HepG2 (cell line): ENCODE results near the gene NDUFV1. TPM values are rescaled to one million over a fixed set of nuclear protein-coding genes. Genes with fewer than 3 reads are reported as not detected.

ENCODE experiments used
- BHLHE40 ChIP-seq: IDR thresholded peaks from 2 replicates; pipeline ENCODE4 v1.6.1; 2011; ENCODE audit warnings: low read length, improper control_type of control experiment
- CREBL2 ChIP-seq: sonication (generic); formaldehyde crosslinking; IDR thresholded peaks from 2 replicates; pipeline ENCODE4 v1.8.1; 2023; ENCODE audit warnings: missing genetic modification reagents, mild to moderate bottlenecking, borderline replicate concordance
- HNRNPL ChIP-seq: fragments of 200-400 bp; formaldehyde crosslinking; IDR thresholded peaks from 2 replicates; pipeline ENCODE4 v1.6.1; 2017; ENCODE audit warnings: mild to moderate bottlenecking, low read depth, low read length
- MTA3 ChIP-seq: sonication (generic); formaldehyde crosslinking; IDR thresholded peaks from 2 replicates; pipeline ENCODE4 v1.4.0; 2020; ENCODE audit warnings: missing genetic modification reagents
- PBX3 ChIP-seq: sonication (generic); formaldehyde crosslinking; IDR thresholded peaks from 2 replicates; pipeline ENCODE4 v1.8.1; 2023; ENCODE audit warnings: missing genetic modification reagents, inconsistent platforms, borderline replicate concordance
- TEF ChIP-seq: sonication (generic); formaldehyde crosslinking; IDR thresholded peaks from 2 replicates; pipeline ENCODE4 v1.5.0; 2020; ENCODE audit warnings: missing genetic modification reagents
- TGIF2 ChIP-seq: IDR thresholded peaks from 2 replicates; pipeline ENCODE4 v1.6.1; 2016; ENCODE audit warnings: control low read depth, missing compliant biosample characterization
- ZKSCAN8 ChIP-seq: IDR thresholded peaks from 2 replicates; pipeline ENCODE4 v1.6.1; 2016; ENCODE audit warnings: borderline replicate concordance, missing genetic modification reagents, missing compliant biosample characterization
- ZNF383 ChIP-seq: sonication (generic); formaldehyde crosslinking; IDR thresholded peaks from 2 replicates; pipeline ENCODE4 v1.4.0; 2020; ENCODE audit warnings: missing genetic modification reagents, mild to moderate bottlenecking, borderline replicate concordance
- ZNF407 ChIP-seq: sonication (generic); formaldehyde crosslinking; IDR thresholded peaks from one replicate; pipeline ENCODE4 v1.5.1; 2020; ENCODE audit warnings: mild to moderate bottlenecking, missing genetic modification reagents; ENCODE audit errors: not compliant biosample characterization
- ZNF546 ChIP-seq: sonication (generic); formaldehyde crosslinking; conservative IDR thresholded peaks from 2 replicates; pipeline ENCODE4 v1.8.1; 2023; ENCODE audit warnings: mild to moderate bottlenecking, missing genetic modification reagents
- ZNF577 ChIP-seq: sonication (generic); formaldehyde crosslinking; IDR thresholded peaks from 2 replicates; pipeline ENCODE4 v1.4.0; 2020; ENCODE audit warnings: mild to moderate bottlenecking, low read depth, missing genetic modification reagents, borderline replicate concordance
- ZNF616 ChIP-seq: sonication (generic); formaldehyde crosslinking; IDR thresholded peaks from 2 replicates; pipeline ENCODE4 v1.5.0; 2020; ENCODE audit warnings: low read depth, mild to moderate bottlenecking, missing genetic modification reagents
- ZNF639 ChIP-seq: conservative IDR thresholded peaks from 2 replicates; pipeline ENCODE4 v1.6.1; 2018; ENCODE audit warnings: missing genetic modification reagents
- ZNF652 ChIP-seq: IDR thresholded peaks from 2 replicates; pipeline ENCODE4 v1.6.1; 2016; ENCODE audit warnings: low read depth, borderline replicate concordance
- ZNF781 ChIP-seq: sonication (generic); formaldehyde crosslinking; IDR thresholded peaks from 2 replicates; pipeline ENCODE4 v1.5.1; 2020; ENCODE audit warnings: borderline replicate concordance, mild to moderate bottlenecking, missing genetic modification reagents; ENCODE audit errors: not compliant biosample characterization
- polyA plus RNA-seq, 8 experiments: library from polyadenylated mRNA; depleted of rRNA in 3 of 8; stranded (reverse) in 7 of 8; unstranded in 1 of 8; fragments of >200 nt; fragmentation: Illumina TruSeq in 4 of 8; extraction: Trizol in 4 of 8; gene quantifications; 2 replicates each; pipeline versions ENCODE4 v1.2.1 to v1.2.3, GENCODE V29; 2011 to 2016; ENCODE audit warnings: low read depth in 4 of 8, missing spikeins in 1 of 8, mixed read lengths in 1 of 8; ENCODE audit not compliant: insufficient read depth in 1 of 8
- total RNA-seq, 5 experiments: library from RNA; depleted of rRNA; stranded (reverse); fragments of >200 nt; fragmentation: Illumina TruSeq; extraction: Trizol; gene quantifications; 2 replicates each; pipeline ENCODE4 v1.2.3, GENCODE V29; 2016; ENCODE audit warnings: low read depth in 1 of 5

NDUFV1 gene
- total and polyA plus RNA-seq, 2 of the 13 experiments (the other 11 are each of a cell fraction or from before 2014, with no cell fraction given), result 88.9 to 137 TPM

GRCh38 chr11:67606492-67607295, at the start of gene NDUFV1 (continued):
- TF ChIP-seq PBX3 (CRISPR knock-in tag) (0 out of 2 replicates have a peak, but pooled peaks have one; percentile 28), TEF (no peak), ZNF652 (CRISPR knock-in tag) (no peak), HNRNPL (no peak), ZNF407 (CRISPR knock-in tag) (peak; percentile 56), ZNF639 (peak; percentile 57; the same call in 1 of the 2 replicates), ZKSCAN8 (CRISPR knock-in tag) (peak; percentile 63; the same call in 1 of the 2 replicates), BHLHE40 (peak; percentile 53; the same call in 1 of the 2 replicates), ZNF781 (peak; percentile 58), ZNF616 (peak; percentile 71; the same call in 1 of the 2 replicates), ZNF383 (peak; percentile 83; the same call in 1 of the 2 replicates), MTA3 (CRISPR knock-in tag) (no peak), TGIF2 (CRISPR knock-in tag) (peak; percentile 90; the same call in 1 of the 2 replicates), CREBL2 (no peak), ZNF546 (CRISPR knock-in tag) (0 out of 2 replicates have a peak, but pooled peaks have one; percentile 20), ZNF577 (CRISPR knock-in tag) (no peak)
